AG04449 (cell line): ENCODE data around the gene MFAP4.

Experiments used
- CTCF ChIA-PET: fragments of 350-600 bp; formaldehyde crosslinking; extraction: SDS; loops from one replicate; lab custom pipeline; 2021; ENCODE audit warnings: antibody characterized with exemption; lab: Yijun Ruan, JAX
- POLR2A ChIA-PET: fragments of 400-600, 350-600 bp; formaldehyde crosslinking; extraction: SDS; loops from one replicate; lab custom pipeline; 2020; ENCODE audit warnings: antibody characterized with exemption, inconsistent platforms; lab: Yijun Ruan, JAX
- DNase-seq: peaks from one replicate; pipeline ENCODE4 v3.0.0-alpha.2; 2010; ENCODE audit warnings: low read depth, low spot score
- H3K4me3 ChIP-seq: 2 replicates; pipeline ENCODE4 v1.5.1; 2011; ENCODE audit warnings: low read depth, mild to moderate bottlenecking, control low read depth, low read length
- TF ChIP-seq, protein P1 (sequence below): IDR thresholded peaks from one replicate; pipeline ENCODE4 v1.5.1; 2011; ENCODE audit warnings: mild to moderate bottlenecking, moderate library complexity, low read length, control low read depth, inconsistent platforms; ENCODE audit not compliant: insufficient read depth; ENCODE audit errors: missing control alignments

Gene MFAP4

GRCh38 chr17:19371259-19372010 is 15.6 kb downstream of the MFAP4 start:
- TF ChIP-seq, protein P1, sequence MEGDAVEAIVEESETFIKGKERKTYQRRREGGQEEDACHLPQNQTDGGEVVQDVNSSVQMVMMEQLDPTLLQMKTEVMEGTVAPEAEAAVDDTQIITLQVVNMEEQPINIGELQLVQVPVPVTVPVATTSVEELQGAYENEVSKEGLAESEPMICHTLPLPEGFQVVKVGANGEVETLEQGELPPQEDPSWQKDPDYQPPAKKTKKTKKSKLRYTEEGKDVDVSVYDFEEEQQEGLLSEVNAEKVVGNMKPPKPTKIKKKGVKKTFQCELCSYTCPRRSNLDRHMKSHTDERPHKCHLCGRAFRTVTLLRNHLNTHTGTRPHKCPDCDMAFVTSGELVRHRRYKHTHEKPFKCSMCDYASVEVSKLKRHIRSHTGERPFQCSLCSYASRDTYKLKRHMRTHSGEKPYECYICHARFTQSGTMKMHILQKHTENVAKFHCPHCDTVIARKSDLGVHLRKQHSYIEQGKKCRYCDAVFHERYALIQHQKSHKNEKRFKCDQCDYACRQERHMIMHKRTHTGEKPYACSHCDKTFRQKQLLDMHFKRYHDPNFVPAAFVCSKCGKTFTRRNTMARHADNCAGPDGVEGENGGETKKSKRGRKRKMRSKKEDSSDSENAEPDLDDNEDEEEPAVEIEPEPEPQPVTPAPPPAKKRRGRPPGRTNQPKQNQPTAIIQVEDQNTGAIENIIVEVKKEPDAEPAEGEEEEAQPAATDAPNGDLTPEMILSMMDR: no peak
- ChIA-PET CTCF (interaction anchor here (0.7 to 2.8 kb wide), 6 partner anchors 8 to 395 kb away, joined by 3 to 15 read pairs (median 4); partner anchors contain the start of gene B9D1), POLR2A (no interaction called here)
- H3K4me3 ChIP-seq: no peak overlapping the region
- no peak for DNase-seq

- CTCF ChIA-PET: interaction anchor here (1.0 to 2.8 kb wide), 4 partner anchors 9 to 392 kb away, joined by 3 to 15 read pairs (median 5); no protein-coding TSS in a partner anchor
- TF ChIP-seq, protein P1: no peak
- POLR2A ChIA-PET: no interaction called here
- no peak overlapping the region for H3K4me3 ChIP-seq
- DNase-seq: no peak
Observed at GRCh38 chr17:19370493-19370960, 16.5 kb downstream of the MFAP4 start.

DNA sequence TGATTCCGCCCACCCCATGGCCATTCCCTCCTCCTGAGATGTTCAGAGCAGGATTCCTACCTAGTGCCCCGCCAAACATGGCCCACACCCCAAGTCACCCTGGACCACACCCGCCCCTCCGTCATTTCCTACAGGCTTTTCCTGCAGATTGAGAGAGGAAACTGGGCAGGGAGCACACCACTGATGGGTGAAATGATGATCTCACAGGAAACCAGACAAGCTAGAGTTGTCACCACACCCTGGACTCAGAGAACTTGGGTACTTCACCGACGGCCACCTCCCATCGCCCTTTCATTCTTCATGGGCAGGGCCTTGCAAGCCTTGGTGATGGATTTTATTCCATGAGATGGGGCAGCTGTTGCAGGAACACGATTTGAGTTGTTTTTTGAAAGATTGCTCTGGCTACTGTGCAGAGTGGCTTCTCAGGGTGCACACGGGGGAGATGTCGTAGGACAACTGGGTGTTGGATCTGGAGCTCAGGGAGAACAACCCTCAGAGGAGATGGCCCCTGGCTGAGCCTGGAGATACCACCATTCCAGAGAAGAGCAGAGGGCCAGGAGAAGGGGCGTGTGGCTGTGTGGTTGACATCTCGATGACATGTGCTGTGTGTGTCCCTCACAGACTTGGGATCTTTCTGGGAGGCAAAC is 17.0 kb downstream of the MFAP4 start:
- CTCF ChIA-PET: interaction anchor here (1.0 to 2.8 kb wide), 5 partner anchors 9 to 392 kb away, joined by 3 to 15 read pairs (median 4); no protein-coding TSS in a partner anchor
- POLR2A ChIA-PET: no interaction called here

DNA sequence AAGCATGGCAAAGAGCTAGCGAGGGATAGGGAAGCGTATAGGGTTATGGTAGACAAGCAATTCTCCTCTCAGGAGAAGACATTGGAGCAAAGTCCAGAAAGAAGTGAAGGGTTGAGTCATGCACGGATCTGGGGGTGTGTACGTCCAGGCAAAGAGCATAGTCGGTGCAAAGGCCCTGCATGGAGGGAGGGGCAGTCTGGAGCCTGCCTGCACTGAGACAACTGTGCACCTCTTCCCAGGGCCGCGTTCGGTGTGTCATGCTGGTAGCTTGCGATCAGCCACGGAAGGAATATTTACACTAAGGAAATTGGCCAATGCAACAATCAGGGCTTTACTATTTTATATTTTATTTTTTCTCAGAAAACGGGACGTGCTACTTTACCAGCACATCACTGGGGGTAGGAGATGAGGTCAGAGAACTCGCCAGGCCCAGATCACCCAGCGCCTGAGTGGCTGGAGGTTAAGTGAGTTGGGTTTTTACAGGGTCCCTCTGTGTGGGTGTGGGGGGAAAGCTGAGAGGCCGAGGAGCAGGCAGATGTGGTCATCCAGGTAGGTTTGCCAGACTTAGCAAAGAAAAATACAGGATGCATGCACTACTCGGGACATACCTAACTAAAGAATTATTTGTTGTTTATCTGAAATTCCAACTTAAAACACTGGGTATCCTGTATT is 17.7 kb downstream of the MFAP4 start:
- POLR2A ChIA-PET: no interaction called here
- H3K4me3 ChIP-seq: no peak overlapping the region
- no peak for DNase-seq
- TF ChIP-seq, protein P1: no peak
- CTCF ChIA-PET: interaction anchor here (1.2 to 2.8 kb wide), 5 partner anchors 8 to 395 kb away, joined by 4 to 15 read pairs (median 6); no protein-coding TSS in a partner anchor

More for the DNA sequence above, 17.0 kb downstream of the MFAP4 start:
- no peak overlapping the region for H3K4me3 ChIP-seq
- DNase-seq: no peak
- TF ChIP-seq, protein P1: no peak

GRCh38 chr17:19368229-19368628 is 18.8 kb downstream of the MFAP4 start:
- no peak for DNase-seq
- ChIA-PET POLR2A (no interaction called here), CTCF (interaction anchor here (1.2 to 2.8 kb wide), 5 partner anchors 9 to 398 kb away, joined by 3 to 15 read pairs (median 6); no protein-coding TSS in a partner anchor)
- TF ChIP-seq, protein P1: no peak
- no peak overlapping the region for H3K4me3 ChIP-seq
